ENCODE results near the gene ZNHIT3. TPM values are rescaled to one million over a fixed set of nuclear protein-coding genes. Genes with fewer than 3 reads are reported as not detected.
A peak's percentile ranks its signal among the peaks of the same experiment; 100 is the strongest.

The ZNHIT3 gene
- polyA plus RNA-seq, 6 donors from 2014 or later, result 72.3 to 99.5 (median 88.4) TPM

- peak overlapping the region in 6 of 8 donors; percentile 9 to 100 (median 58) for H3K4me3 Mint-ChIP-seq
- H3K36me3 Mint-ChIP-seq, result peaks cover 4 to 13% of the 10 kb centered on the region in 2 donors
- peak overlapping the region in 2 of 6 donors; percentile 57 to 63 for H3K27ac Mint-ChIP-seq
- DNase-seq (no peak), ATAC-seq (ENCODE audit: low read depth in 2 of 2) (no peak)
- H3K4me1 Mint-ChIP-seq, result peaks cover 12 to 33% (median 24%) of the 10 kb centered on the region in 3 donors
- no peaks in the 10 kb centered on the region for H3K27me3 Mint-ChIP-seq
- H3K9me3 Mint-ChIP-seq, result no peaks in the 10 kb centered on the region
These were observed 46.0 kb downstream of the ZNHIT3 start for GRCh38 chr17:36532435-36532975.

GRCh38 chr17:36533935-36534839, 47.7 kb downstream of the ZNHIT3 start:
- Mint-ChIP-seq H3K36me3 (peaks cover 4 to 13% of the 10 kb centered on the region in 2 donors), H3K27ac (peak overlapping the region; percentile 97 to 100 (median 99)), H3K4me3 (peak overlapping the region; percentile 93 to 100 (median 98)), H3K9me3 (no peaks in the 10 kb centered on the region), H3K27me3 (no peaks in the 10 kb centered on the region), H3K4me1 (peaks cover 12 to 29% (median 21%) of the 10 kb centered on the region in 3 donors)
- peak; percentile 57 for DNase-seq
- peak; percentile 33 to 38 for ATAC-seq (ENCODE audit: low read depth in 2 of 2)

GRCh38 chr17:36534840-36535668, 48.6 kb downstream of the ZNHIT3 start, which contains the start of the genes MYO19 and PIGW:
Gene MYO19, minus strand, starts transcription at chr17:36534868. Its CDS starts 2,330 bp downstream, at chr17:36532538.
Gene PIGW, plus strand, starts transcription at chr17:36534987. Its CDS starts 2,115 bp downstream, at chr17:36537102.
- H3K9me3 Mint-ChIP-seq, result no peaks in the 10 kb centered on the region
- peak; percentile 80 to 83 for ATAC-seq (ENCODE audit: low read depth in 2 of 2)
- H3K27me3 Mint-ChIP-seq, result no peaks in the 10 kb centered on the region
- H3K4me3 Mint-ChIP-seq, result peak within 1 kb of the TSS; percentile 93 to 100 (median 98)
- H3K36me3 Mint-ChIP-seq, result peaks cover 8 to 13% of the 10 kb centered on the region in 2 donors
- DNase-seq, result peak; percentile 89
- H3K4me1 Mint-ChIP-seq, result peaks cover 17 to 29% (median 18%) of the 10 kb centered on the region in 3 donors
- H3K27ac Mint-ChIP-seq, result peak within 1 kb of the TSS; percentile 97 to 100 (median 99)

- Mint-ChIP-seq H3K4me1 (peaks cover 17 to 29% (median 18%) of the 10 kb centered on the region in 3 donors), H3K27me3 (no peaks in the 10 kb centered on the region), H3K27ac (peak overlapping the region; percentile 97 to 100 (median 99)), H3K36me3 (peaks cover 8 to 13% of the 10 kb centered on the region in 2 donors), H3K4me3 (peak overlapping the region; percentile 93 to 100 (median 98)), H3K9me3 (no peaks in the 10 kb centered on the region)
- no peak for ATAC-seq (ENCODE audit: low read depth in 2 of 2)
- DNase-seq, result no peak
These were observed 49.2 kb downstream of the ZNHIT3 start for GRCh38 chr17:36535669-36536081.

GRCh38 chr17:36540696-36541095, 54.2 kb downstream of the ZNHIT3 start:
- H3K27me3 Mint-ChIP-seq, result no peaks in the 10 kb centered on the region
- H3K9me3 Mint-ChIP-seq, result no peaks in the 10 kb centered on the region
- DNase-seq (no peak), ATAC-seq (ENCODE audit: low read depth in 2 of 2) (no peak)
- H3K36me3 Mint-ChIP-seq, result peaks cover 0 to 4% of the 10 kb centered on the region in 2 donors
- peaks cover 10 to 18% (median 11%) of the 10 kb centered on the region in 3 donors for H3K4me1 Mint-ChIP-seq
- peak overlapping the region in 1 of 8 donors; percentile 93 for H3K4me3 Mint-ChIP-seq
- no peak overlapping the region for H3K27ac Mint-ChIP-seq

GRCh38 chr17:36542755-36543154, 56.3 kb downstream of the ZNHIT3 start:
- H3K4me3 Mint-ChIP-seq, result peak overlapping the region in 3 of 8 donors; percentile 32 to 98 (median 93)
- peak overlapping the region in 2 of 6 donors; percentile 11 to 36 for H3K27ac Mint-ChIP-seq
- ATAC-seq (ENCODE audit: low read depth in 2 of 2) (no peak), DNase-seq (no peak)
- H3K27me3 Mint-ChIP-seq, result no peaks in the 10 kb centered on the region
- no peaks in the 10 kb centered on the region for H3K9me3 Mint-ChIP-seq
- peaks cover 0 to 4% of the 10 kb centered on the region in 2 donors for H3K36me3 Mint-ChIP-seq
- peaks cover 17 to 31% (median 24%) of the 10 kb centered on the region in 3 donors for H3K4me1 Mint-ChIP-seq

GRCh38 chr17:36544044-36544306, 57.5 kb downstream of the ZNHIT3 start:
- peaks cover 20 to 43% (median 27%) of the 10 kb centered on the region in 3 donors for H3K4me1 Mint-ChIP-seq
- peak overlapping the region; percentile 84 to 98 (median 95) for H3K4me3 Mint-ChIP-seq
- DNase-seq, result no peak
- no peak for ATAC-seq (ENCODE audit: low read depth in 2 of 2)
- H3K9me3 Mint-ChIP-seq, result no peaks in the 10 kb centered on the region
- peak overlapping the region; percentile 98 to 100 (median 99) for H3K27ac Mint-ChIP-seq
- peaks cover 0 to 4% of the 10 kb centered on the region in 2 donors for H3K36me3 Mint-ChIP-seq
- H3K27me3 Mint-ChIP-seq, result no peaks in the 10 kb centered on the region

GRCh38 chr17:36544307-36545076, 58.0 kb downstream of the ZNHIT3 start, which contains the start of gene GGNBP2:
Gene GGNBP2, plus strand, starts transcription at chr17:36544919. Its CDS starts 806 bp downstream, at chr17:36545725.
- H3K27ac Mint-ChIP-seq, result peak within 1 kb of the TSS; percentile 98 to 100 (median 99)
- peaks cover 20 to 47% (median 27%) of the 10 kb centered on the region in 3 donors for H3K4me1 Mint-ChIP-seq
- no peaks in the 10 kb centered on the region for H3K9me3 Mint-ChIP-seq
- peak; percentile 90 for DNase-seq
- H3K27me3 Mint-ChIP-seq, result no peaks in the 10 kb centered on the region
- peak within 1 kb of the TSS; percentile 84 to 98 (median 95) for H3K4me3 Mint-ChIP-seq
- peaks cover 0 to 4% of the 10 kb centered on the region in 2 donors for H3K36me3 Mint-ChIP-seq
- ATAC-seq (ENCODE audit: low read depth in 2 of 2), result peak; percentile 59 to 61

- no peak for ATAC-seq (ENCODE audit: low read depth in 2 of 2)
- Mint-ChIP-seq H3K36me3 (no peaks in the 10 kb centered on the region), H3K27ac (peak overlapping the region; percentile 98 to 100 (median 99)), H3K9me3 (no peaks in the 10 kb centered on the region), H3K4me3 (peak overlapping the region; percentile 84 to 98 (median 95)), H3K4me1 (peaks cover 17 to 53% (median 31%) of the 10 kb centered on the region in 3 donors), H3K27me3 (no peaks in the 10 kb centered on the region)
- DNase-seq, result no peak
These were observed 58.6 kb downstream of the ZNHIT3 start for GRCh38 chr17:36545077-36545464.

Other genes with a start within 250 kb of the ZNHIT3 start
- under 1 TPM in 2 of 6 donors, not detected in 4; 0.22 to 0.36 TPM for gene TBC1D3I, start 222.1 kb upstream of the ZNHIT3 start, polyA plus RNA-seq (ENCODE audit: low read depth in 6 of 6)
- gene TBC1D3G, start 162.8 kb upstream of the ZNHIT3 start, polyA plus RNA-seq (ENCODE audit: low read depth in 6 of 6), result under 1 TPM in 1 of 6 donors, not detected in 5; 0.31 TPM
- not detected for gene TBC1D3H, start 98.2 kb upstream of the ZNHIT3 start, polyA plus RNA-seq (ENCODE audit: low read depth in 6 of 6)
- gene MYO19, start 48.2 kb downstream of the ZNHIT3 start, polyA plus RNA-seq (ENCODE audit: low read depth in 6 of 6), result 1 to 10 TPM; 1.3 to 8.6 (median 4.9) TPM
- gene PIGW, start 48.3 kb downstream of the ZNHIT3 start, polyA plus RNA-seq (ENCODE audit: low read depth in 6 of 6), result 10 to 100 TPM in 4 of 6 donors, 1 to 10 TPM in 2; 9.3 to 35.0 (median 12.4) TPM
- 10 to 100 TPM; 45.5 to 86.3 (median 61.3) TPM for gene GGNBP2, start 58.2 kb downstream of the ZNHIT3 start, polyA plus RNA-seq (ENCODE audit: low read depth in 6 of 6)
- gene DHRS11, start 105.2 kb downstream of the ZNHIT3 start, polyA plus RNA-seq (ENCODE audit: low read depth in 6 of 6), result 1 to 10 TPM; 2.8 to 7.6 (median 3.7) TPM
- gene MRM1, start 114.9 kb downstream of the ZNHIT3 start, polyA plus RNA-seq (ENCODE audit: low read depth in 6 of 6), result 1 to 10 TPM; 3.0 to 9.1 (median 6.0) TPM

Data from naive B cell (primary cell).